ENCODE data around the gene DFFB.
A peak's percentile ranks its signal among the peaks of the same experiment; 100 is the strongest.

The DFFB gene

DNA sequence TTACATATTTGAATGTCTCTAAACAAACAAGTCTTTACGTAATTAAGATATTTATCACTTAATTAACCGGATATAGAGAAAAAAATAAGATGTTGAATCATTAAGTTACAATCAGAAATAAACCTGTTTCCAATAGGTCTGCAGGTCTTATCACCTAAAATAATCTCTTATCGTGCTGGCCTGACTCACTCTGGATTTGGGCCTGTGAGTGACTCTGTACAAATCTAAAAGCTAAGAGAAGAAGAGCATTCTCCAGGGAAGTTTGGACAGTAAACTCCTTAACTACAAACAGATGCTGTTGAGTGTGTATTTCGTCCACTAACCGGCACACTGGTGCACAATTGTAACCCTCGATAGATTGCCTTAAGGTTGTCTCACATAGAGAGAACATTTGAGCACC lies 25.6 kb upstream of the DFFB start:
- no peak for DNase-seq (ENCODE audit: low read depth, low spot score)

DNA sequence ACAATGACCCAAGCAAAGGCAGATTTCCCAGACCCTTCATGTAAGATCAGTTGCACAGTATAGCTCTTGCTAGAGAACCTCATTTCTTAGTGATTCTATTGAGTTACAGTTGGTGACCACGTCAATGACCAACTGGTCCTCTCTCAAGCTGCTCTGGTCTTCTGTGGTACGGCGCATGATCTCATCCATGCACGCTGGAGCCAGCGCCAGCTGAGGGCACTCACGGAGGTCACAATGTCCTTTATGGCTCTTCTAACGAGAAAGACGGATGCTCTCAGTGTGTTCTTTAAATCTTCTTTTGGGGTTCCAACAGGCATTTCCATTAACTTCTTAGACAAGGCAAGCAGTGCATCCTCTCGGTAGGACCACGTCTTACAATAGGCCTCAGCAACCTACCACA lies 22.6 kb upstream of the DFFB start:
- DNase-seq (ENCODE audit: low read depth, low spot score): no peak

DNA sequence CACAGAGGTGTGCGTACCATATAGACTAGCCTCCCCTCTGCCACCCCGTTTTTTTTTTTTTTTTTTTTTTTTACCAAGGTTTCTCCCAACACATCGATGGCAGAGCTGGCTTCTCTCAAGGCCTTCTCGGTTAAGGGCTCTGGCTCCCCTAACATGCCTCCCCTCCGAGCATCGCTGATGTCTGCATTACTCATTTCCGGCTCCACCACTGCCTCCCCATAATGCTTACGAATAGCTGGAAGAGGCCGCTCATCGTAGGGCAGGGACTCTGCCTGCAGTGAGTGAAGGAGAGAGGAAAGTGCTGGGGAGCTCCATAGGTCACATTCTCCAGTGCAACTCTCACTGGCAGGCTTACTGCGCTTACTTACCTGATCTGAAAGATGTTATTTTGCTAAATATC lies 20.9 kb upstream of the DFFB start:
- DNase-seq (ENCODE audit: low read depth, low spot score): no peak

DNA sequence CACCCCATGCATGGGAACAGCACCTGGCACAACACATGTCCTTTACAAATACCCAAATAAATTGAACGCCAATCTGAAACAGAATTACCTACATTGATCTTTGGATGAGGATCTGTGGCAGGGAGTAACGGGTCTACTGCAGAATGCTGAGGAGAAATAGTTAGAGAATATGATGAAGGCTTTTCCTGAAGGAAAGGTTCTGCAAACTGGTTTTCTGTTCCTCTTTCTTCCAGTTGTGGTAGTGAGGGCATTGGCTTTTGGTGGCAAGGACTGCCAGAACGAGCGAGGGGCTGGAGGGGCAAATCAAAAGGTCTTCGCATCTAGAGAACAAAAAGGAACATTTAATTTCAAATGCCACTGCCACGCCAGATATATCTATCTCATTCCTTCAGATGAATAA lies 20.1 kb upstream of the DFFB start:
- DNase-seq (ENCODE audit: low read depth, low spot score): no peak

DNA sequence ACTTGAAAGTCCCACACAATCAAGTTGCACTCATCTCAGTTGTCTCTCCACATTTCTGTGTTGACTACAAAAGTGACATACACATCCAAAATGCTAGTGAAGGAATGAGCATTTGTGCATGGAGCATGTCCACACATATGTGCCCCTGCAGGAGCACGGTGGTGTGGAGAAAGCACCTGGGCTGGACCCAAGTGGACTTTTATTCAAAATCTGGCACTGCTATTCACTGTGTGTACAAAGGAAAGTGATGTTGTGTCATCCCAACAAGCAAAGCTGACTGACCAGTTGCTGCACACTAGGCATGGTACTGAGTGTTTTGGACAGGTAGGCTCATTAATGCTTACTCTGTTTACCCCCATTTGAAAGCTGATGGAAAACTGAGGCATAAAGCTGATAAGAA lies 19.6 kb upstream of the DFFB start:
- DNase-seq (ENCODE audit: low read depth, low spot score): no peak

DNA sequence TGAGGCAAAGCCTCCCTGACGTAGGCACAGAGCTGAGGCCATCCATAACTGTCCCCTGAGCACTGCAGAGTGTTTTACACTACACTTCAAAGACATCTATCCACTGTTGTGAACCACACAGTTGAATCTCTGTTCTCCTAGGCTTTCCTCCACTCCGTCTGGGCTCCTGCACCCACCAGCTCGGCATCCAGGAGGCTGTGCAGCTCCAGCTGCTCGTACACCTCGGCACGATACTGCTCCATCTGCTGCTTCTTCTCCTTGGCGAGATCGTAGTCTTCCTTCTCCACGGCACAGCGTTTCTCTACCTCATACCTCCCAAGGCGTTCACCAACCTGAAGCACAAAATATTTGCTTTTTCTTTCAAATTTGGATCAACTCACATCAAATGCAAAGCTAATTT lies 18.5 kb upstream of the DFFB start:
- DNase-seq (ENCODE audit: low read depth, low spot score): no peak

DNA sequence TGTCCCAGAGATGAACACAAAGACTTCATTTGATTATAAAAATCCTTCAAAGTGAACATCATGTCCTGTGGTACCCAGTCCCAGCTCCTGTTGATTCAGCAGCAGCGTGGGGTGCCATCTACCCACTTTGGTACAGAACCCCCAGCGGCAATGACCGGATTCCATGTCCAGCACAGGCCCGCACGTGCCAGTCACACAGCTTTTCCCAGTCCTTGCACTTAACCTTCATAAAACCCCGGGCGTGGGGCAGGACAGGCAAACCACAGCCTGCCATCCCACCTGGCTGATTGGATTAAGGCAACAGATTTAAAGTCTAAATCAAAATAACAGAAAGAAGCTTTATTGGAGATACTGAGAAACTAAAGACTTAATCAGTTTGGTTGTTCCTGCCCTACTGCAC lies 15.8 kb upstream of the DFFB start:
- no peak for DNase-seq (ENCODE audit: low read depth, low spot score)

DNA sequence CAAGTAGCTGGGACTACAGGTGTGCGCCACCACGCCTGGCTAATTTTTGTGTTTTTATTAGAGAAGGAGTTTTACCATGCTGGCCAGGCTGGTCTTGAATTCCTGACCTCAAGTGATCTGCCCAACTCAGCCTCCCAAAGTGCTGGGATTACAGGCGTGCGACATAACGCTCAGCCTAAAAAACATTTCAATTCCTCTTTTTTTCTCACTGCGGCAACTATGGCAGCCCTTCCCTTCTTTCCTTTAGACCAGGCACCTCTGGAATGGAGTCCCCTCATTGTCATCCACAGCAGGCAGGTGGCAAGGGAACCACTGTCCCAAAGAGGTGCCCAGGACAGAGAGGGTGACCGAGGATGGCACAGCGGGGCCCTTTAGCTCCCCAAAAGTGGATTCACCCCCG lies 14.4 kb upstream of the DFFB start:
- DNase-seq (ENCODE audit: low read depth, low spot score): no peak

DNA sequence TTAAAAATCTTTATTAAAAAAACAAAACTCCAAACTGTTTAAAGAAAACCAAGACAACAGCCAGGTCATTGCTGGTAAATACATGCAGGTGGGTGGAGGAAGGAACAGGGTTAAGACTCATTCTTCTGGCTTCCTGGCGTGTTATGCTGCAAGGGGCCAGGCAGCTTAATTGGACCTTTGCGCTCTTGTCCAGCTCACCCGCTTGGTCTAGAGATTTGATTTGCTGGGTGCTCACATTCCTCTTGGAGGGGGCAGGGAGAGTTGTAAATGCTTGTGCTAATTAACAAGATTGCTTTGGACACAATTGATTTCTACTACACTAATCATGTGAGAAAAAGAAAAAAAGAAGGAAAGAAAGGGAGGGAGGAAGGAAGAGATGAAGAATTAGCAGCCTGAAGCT lies 10.7 kb upstream of the DFFB start:
- no peak for DNase-seq (ENCODE audit: low read depth, low spot score)

DNA sequence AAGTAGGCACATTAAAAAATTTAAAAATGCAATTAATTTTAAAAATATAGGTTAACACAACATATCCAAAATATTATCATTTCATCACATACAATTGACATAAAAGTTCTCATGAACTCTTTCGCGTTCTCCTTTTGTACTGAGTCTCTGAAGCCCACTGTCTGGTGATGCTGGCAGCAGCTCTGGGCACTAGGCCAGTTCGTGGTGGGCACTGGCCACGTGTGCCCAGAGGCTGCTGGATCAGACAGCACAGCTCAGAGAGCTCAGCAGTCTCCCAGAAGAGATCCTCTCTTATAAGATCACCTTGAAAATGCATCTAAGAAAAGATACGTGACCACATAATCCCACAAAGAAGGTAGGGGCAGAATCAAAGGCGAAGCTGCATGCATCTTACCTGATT lies 10.2 kb upstream of the DFFB start:
- DNase-seq (ENCODE audit: low read depth, low spot score): no peak

DNA sequence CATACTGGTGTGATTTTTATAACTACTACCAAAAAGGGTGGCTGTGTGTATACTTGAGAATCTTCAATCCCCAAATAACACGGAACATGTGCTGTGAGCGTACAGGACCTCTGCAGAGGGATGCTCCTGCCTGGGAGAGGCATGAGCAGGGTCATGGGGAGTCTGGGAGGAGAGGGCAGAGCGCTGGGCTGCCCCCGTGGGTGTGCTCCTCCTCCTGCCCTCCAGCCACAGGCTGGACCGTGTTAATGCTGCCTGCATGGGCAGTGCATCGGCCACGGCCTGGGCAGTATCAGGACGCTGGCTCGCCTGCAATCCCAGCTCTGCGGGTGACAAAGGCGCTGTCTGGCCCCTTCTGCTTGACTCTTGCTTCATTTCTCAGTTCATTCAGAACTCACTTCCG lies 6.4 kb upstream of the DFFB start:
- no peak for DNase-seq (ENCODE audit: low read depth, low spot score)

DNA sequence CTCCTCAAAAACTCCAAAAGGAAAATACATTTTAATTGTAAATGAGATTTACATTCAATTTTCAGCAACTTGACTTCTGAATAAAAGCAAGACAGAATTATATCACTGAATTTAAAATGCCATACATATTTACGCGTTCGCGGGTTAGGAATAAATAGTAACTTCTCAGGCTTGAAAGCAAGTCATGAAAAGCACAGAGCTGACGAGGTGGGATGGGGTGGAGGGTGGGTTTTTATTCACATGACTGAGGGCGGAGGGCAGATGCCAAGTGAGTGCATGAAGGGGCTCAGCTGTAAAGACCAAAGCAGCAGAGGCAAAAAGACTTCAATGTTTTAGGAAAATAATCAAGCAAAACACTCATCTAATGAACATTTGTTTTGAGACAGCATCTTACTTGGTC lies 6.0 kb upstream of the DFFB start:
- no peak for DNase-seq (ENCODE audit: low read depth, low spot score)

DNA sequence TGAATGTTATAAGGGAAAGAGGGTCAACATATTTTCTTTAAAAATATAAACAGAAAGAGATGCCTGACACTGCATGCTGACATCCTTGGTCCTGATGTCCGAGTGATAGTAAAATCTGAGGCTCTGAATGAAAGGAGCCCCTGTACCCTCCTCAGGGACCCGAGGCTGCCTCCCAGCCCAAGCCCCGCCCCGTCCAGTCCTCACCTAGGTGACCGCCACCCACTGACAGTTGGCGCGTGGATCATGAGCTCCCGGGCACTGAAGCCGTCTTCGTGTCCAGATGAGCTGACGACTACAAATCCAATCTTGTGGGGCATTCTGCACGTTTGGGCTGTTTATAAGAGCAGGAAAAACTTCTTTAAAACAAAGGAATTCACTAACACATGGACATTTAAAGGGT lies 5.2 kb upstream of the DFFB start:
- DNase-seq (ENCODE audit: low read depth, low spot score): no peak

DNA sequence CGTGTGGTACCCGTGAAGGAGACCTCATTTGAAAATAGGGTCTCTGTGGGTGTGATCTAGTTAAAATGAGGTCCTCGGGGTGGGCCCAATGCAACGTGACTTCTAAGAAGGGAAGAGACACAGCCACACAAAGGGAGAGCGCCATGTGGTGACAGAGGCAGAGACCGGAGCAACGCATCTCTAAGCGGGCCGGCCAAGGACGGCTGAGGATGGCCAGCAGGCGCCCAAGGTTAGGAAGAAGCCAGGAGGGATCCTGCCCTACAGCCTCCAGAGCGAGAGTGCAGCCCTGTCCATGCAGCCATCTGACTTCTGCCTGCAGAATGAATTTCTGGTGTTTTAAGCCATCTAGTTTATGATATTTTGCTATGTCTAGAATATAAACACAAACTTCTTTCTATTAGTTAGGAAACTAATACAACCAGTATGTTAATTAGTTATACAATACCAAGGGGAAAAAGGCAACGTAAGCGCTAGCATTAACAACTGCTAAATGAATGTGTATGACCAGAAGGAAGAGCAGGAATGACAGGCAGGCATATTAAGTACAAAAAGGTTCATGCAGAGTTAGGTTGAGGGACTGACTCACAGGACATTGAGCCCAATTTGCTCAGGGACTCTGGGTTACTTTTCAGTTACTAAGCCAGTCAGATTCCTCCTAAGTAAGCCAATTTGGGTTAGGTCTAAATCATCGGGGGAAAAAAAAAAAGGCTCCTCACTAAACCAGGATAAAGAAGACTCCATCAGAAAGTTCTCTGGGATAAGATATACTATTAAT lies 4.4 kb upstream of the DFFB start:
- DNase-seq (ENCODE audit: low read depth, low spot score): no peak

DNA sequence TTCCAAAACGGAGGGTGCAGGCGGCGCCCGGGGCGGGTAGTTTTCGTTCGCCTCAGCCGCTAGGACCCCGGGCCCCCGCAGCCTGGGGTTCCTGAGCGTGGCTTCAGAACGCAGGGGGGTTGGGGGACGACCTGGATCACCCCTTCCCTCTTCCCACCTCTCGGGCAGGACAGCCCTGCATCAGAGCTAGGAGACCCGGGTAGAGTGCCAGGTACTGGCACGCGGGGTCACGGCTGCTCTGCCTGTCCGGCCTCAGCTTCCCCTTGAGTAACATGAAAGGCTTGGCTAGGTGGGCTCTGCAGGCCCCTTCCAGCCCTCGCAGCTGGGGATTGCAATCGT lies 484 bp downstream of the DFFB start:
- no peak for DNase-seq (ENCODE audit: low read depth, low spot score)

DNA sequence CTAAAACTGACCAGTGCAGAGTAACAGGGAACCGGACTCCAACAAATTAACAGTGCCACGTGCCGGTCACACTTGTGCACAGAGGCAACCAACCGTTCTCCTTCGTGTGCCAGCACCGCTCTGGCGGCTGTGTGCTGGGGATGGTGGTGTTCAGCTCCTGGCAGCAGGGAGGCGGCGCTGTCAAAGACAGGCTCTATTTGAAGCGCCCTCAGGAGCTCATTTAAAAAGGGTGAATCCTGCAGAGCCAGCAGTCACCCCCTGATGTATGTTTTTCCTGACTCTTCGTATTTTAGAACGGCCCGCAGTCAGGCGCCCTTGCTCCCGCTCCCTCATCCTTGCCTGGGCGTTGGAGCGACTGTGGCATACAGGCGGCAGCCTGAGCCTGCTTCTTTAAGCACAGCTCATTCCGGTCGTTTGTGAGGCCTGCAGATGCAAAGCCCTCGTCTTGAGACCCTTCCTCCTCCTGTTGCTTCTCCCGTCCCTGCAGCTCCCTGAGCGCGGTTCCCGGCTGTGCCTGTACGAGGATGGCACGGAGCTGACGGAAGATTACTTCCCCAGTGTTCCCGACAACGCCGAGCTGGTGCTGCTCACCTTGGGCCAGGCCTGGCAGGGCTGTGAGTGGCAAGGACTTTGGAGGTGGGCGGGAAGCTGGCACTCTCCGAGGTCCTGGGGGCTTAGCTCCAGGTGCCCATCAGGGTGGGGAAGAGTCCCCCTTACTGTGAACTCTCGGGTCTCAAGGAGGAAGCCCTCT lies 1.1 kb downstream of the DFFB start:
- DNase-seq (ENCODE audit: low read depth, low spot score): peak; percentile 55

DNA sequence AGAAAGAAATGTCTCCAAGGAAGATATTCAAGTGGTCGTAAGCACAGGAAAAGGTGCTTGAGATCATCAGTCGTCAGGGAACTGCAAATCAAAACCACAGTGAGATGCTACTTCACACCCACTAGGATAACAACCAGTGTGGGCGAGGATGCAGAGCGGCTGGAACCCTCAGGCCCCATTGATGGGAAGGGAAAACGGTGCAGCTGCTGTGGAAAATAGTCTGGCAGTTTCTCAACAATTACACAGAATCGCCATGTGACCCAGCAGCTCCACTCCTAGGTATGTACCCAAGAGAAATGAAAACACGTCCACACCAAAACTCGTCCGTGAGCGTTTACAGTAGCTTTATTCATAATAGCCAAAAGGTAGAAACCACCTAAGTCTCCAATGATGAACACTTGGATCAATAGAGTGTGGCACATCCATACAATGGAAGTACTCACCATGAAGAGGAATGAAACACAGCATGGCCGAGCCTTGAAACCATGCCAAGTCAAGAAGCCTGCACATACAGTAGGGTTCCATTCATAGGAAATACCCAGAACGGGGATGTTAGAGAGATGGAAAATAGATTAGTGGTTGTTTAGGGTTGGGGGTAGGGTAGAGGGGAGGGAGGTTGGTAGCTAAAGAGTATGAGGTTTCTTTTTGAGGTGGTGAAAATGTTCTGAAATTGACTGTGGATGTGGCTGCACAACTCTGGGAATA lies 6.1 kb downstream of the DFFB start:
- DNase-seq (ENCODE audit: low read depth, low spot score): no peak

DNA sequence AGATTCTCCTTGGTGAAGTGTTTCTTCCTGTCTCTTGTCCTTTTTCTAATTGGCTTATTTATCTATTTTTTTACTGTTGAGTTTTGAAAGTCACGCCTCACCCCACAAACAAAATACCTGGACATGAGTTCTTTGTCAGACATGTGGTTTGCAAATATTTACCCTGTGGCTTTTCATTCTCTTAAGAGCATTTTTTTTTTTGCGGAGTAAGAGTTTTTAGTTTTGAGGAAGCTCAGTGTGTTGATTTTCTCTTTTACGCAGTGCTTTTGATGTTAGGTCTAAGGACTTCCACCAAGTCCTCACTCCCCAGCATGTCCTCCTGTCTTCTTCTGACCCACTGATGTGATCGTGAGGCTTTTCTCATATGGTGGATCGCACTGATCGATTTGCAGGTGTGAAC lies 7.6 kb downstream of the DFFB start:
- no peak for DNase-seq (ENCODE audit: low read depth, low spot score)

DNA sequence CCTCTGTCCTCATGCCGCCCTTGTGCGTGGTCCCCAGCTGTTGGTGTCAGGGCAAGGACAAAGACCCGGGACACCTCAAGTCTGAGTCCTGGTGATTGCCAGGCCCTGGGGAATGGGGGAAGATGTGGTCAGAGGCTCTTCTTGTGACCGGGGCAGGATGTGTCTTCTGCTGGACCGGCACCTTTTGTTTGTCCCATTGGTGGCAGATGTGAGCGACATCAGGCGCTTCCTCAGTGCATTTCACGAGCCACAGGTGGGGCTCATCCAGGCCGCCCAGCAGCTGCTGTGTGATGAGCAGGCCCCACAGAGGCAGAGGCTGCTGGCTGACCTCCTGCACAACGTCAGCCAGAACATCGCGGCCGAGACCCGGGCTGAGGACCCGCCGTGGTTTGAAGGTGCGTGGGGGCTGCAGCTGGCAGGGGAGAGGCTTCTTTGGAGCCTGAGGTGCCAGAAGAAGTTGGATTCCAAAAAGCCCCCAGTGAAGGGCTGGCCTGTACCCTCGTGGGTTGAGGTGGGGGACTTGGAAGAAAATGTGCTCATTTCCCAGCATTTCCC lies 8.4 kb downstream of the DFFB start:
- DNase-seq (ENCODE audit: low read depth, low spot score): no peak

DNA sequence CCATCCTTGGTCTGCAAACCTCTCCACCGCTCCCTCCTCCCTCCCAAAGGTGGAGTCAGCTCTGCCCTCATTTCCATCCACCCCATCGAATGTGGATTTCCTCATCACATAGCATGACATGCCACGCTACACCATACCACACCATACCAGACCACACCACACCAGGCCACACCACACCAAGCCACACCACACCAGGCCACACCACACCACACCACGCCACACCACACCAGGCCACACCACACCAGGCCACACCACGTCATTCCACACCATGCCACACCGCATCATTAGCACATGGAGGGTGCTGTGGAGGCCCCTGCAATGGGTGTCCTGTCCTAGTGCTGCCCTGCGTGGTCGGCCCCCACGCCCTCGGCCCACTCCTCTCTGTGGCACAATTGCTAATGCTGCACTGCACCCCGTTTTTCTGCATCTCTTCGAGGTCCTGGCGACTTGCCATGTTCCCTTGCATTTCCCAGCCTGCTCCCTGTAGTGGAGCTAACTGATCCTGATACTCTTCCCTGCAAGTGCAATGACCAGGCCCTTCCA lies 11.3 kb downstream of the DFFB start:
- no peak for DNase-seq (ENCODE audit: low read depth, low spot score)

DNA sequence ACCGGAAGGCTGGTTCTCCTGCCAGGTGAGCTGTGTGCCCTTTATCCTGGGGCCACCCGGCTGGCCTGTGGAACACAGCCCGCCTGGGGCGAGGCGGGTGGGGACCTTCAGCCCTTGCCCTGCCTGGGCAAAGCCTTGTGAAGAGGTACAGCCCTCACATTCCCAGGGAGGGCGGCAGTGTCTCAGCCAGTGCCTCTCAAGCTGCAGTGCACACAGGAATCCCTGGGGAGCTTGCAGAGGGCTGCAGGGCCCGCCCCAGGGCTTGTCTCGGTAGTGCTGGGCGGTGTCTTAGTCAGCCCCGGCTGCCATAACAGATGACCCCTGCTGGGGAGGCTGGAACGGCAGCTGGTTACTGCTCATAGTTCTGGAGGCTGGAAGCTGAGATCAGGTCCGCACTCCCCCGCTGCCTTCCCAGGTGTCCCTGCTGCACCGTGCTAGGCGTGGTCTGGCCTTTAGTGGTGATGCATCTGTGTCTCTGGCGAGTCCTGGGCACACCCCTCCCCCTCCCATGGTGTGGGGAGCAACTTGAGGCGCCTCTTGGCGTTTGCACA lies 12.6 kb downstream of the DFFB start:
- peak; percentile 93 for DNase-seq (ENCODE audit: low read depth, low spot score)

DNA sequence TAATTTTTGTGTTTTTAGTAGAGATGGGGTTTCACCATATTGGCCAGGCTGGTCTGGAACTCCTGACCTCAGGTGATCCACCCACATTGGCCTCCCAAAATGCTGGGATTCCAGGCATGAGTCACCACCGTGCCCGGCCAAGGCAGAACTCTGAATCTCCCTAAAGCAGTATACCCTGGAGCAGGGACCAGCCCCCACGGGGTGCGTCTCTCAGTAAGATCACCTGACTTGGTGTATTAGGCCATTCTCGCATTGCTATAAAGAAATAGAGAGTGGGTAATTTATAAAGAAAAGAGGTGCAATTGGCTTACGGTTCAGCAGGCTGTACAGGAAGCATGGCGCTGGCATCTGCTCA lies 14.2 kb downstream of the DFFB start:
- DNase-seq (ENCODE audit: low read depth, low spot score): no peak
